Choroid plexus epithelial cell (primary cell): Measurements from ENCODE around the gene SKOR2.

ENCODE experiments used
- DNase-seq: peaks from one replicate; pipeline ENCODE4 v3.0.0-alpha.2; 2010; ENCODE audit warnings: low read depth
- H3K4me3 ChIP-seq: 2 replicates; pipeline ENCODE4 v1.5.1; 2011; ENCODE audit warnings: low read depth, mild to moderate bottlenecking, control low read depth, low read length, moderate library complexity
- TF ChIP-seq, protein P1 (sequence below): conservative IDR thresholded peaks from 2 replicates; pipeline ENCODE4 v1.5.1; 2011; ENCODE audit warnings: low read depth, mild to moderate bottlenecking, control low read depth, inconsistent platforms, low read length, moderate library complexity

The SKOR2 gene

DNA sequence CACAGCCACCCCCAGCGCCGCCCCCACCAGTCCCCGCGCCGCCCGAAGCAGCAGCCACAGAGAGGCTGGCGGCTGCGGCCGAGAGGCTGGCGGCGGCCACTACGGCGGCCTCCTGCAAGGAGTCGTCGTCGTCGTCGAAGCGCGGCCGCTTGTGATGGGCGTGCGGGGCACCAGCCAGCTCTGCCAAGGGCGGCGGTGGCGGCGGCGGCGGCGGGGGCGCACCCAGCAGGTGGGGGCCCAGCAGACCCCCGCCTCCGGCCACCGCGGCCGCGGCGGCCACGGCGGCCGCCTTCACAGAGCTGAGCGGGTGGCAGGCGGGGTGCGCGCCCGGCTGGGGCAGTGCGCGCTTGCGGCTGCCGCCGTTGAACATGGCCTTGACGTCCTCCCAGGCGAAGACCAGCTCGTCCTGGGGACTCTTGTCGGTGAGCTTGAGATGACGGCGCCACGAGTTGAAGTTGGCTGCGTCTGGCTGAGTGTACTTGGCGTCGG lies 3.3 kb downstream of the SKOR2 start:
- DNase-seq: no peak
- TF ChIP-seq, protein P1, sequence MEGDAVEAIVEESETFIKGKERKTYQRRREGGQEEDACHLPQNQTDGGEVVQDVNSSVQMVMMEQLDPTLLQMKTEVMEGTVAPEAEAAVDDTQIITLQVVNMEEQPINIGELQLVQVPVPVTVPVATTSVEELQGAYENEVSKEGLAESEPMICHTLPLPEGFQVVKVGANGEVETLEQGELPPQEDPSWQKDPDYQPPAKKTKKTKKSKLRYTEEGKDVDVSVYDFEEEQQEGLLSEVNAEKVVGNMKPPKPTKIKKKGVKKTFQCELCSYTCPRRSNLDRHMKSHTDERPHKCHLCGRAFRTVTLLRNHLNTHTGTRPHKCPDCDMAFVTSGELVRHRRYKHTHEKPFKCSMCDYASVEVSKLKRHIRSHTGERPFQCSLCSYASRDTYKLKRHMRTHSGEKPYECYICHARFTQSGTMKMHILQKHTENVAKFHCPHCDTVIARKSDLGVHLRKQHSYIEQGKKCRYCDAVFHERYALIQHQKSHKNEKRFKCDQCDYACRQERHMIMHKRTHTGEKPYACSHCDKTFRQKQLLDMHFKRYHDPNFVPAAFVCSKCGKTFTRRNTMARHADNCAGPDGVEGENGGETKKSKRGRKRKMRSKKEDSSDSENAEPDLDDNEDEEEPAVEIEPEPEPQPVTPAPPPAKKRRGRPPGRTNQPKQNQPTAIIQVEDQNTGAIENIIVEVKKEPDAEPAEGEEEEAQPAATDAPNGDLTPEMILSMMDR: no peak
- no peak overlapping the region for H3K4me3 ChIP-seq

GRCh38 chr18:47247416-47248114 lies 3.9 kb downstream of the SKOR2 start:
- no peak overlapping the region for H3K4me3 ChIP-seq
- TF ChIP-seq, protein P1: no peak
- DNase-seq: no peak

DNA sequence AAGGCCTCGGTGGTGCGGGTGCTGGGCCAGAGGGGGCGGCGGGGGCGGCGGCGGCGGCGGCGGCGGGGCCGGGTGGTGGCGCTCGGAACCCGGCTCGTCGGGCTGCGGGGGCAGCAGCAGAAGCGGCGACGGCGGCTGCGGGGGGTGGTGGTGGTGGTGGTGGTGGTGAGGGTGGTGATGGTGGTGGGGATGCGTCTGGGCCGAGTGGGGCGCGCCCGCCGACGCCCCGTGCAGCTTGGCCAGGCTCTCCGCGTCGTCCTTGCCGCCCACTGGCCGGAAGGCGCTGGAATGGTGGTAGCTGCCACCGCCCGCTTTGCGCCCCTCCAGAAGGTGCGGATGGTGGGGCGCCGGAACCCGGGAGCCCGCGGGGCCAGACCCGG lies 4.4 kb downstream of the SKOR2 start:
- no peak for DNase-seq
- TF ChIP-seq, protein P1: no peak
- no peak overlapping the region for H3K4me3 ChIP-seq

GRCh38 chr18:47246027-47246971 lies 5.2 kb downstream of the SKOR2 start:
- no peak overlapping the region for H3K4me3 ChIP-seq
- DNase-seq: no peak
- TF ChIP-seq, protein P1: no peak

DNA sequence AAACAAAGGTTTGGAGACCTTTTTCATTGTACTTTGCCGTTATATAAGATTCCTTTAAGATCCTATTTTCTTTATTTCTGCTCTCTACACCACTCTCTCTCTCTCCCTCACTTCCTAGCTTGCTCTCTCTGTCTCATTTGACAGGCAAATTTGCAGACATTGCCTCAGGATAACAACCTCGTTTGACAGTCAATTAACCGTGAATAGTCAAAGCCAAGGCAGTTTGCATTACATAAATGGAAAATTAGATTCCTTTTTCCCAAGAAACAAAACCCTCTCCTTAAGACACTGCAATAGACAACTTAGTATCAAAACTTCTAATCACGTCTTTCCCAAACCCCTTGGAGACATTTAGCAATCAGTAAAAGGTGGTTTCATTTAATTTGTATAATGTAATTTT lies 7.4 kb downstream of the SKOR2 start:
- no peak for DNase-seq
- TF ChIP-seq, protein P1: no peak
- no peak overlapping the region for H3K4me3 ChIP-seq

DNA sequence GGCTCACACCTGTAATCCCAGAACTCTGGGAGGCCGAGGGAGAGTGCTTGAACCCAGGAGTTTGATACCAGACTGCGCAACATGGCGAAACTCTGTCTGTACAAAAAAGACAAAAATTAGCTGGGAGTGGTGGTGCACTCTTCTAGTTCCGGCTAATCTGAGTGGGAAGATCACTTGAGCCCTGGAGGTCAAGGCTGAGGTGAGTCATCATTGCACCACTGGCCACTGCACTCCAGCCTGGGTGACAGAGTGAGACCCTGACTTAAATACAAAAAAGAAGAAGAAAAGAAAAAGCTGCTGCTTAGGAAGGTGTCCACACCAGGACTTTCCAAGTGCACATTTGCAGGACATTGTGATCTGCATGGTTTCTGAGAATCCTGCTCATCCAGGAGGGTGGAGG lies 16.4 kb downstream of the SKOR2 start:
- TF ChIP-seq, protein P1: no peak
- no peak overlapping the region for H3K4me3 ChIP-seq
- no peak for DNase-seq
